GM21576 (cell line): Measurements from ENCODE around the gene NHSL1.
A peak's percentile ranks its signal among the peaks of the same experiment; 100 is the strongest.

Experiments
- ATAC-seq: cut with Tn5 transposase; IDR thresholded peaks from one replicate; pipeline ENCODE4 v1.9.1; 2021; ENCODE audit warnings: mild to moderate bottlenecking, moderate library complexity; ENCODE audit not compliant: unreplicated experiment

NHSL1 gene

DNA sequence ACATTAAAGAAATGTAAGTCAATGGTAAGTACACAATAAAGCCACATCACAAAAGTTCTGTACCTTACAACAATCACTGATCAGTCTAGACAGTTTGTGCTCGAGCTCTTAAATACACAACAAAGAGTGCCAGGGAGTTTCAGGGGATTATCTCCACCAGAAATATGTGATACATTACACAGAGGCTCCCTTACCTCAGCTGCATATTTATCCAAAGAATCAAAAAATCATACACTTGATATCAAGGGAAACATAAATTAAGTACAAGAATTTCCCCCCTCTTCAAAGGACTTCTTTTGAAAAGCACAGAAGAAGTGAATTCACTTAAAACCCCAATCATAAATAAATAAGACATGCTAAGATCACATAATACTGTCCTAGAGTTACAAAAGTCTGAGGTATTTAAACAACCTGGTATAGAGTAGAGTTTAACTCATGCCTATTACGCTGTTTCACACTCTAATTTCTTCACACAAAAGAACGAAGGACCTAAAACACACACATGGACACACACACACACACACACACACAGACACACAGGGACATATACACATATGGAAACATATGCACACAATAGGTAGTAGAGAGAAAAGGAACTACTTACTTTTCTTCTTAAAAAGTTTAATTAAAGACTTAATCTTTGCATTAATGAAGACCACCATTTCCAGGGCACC lies 528 bp downstream of the NHSL1 start:
- peak; percentile 12 for ATAC-seq

DNA sequence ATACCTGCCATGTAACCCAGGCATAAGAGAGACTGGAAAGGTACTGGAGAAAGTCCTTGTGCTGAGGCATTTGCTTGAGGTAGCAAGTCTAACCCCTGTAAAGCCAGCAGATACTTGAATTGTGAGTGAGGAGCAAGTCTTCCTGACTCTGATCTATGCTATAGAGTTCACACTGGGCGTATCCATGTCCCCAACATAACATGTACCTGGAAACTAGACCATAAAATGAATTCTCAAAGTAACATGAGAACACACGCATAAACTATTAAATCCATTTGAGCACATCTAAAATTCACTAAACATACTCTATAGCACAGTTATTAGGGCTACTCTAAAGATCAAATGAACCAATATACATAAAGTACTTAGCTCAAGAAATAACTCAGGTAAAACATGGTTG lies 2.0 kb downstream of the NHSL1 start:
- ATAC-seq, result no peak

DNA sequence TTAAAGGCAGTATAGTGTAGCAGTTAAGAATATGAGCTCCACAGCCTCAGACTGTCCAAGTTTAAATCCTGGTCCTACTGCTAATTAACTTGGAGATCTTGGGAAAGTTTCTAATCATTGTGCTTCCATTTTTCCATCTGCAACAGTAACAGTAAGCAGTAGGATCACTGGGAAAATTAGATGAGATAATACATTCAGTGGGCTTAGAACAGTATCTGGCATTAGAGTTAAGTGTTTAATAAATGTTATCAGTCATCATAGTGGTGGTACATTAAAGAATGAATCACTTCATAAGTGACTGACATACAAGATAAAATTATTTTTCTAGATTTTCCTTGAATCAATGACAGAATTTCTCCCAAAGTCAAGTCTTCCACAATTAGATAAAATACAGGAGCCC lies 5.0 kb downstream of the NHSL1 start:
- no peak for ATAC-seq

DNA sequence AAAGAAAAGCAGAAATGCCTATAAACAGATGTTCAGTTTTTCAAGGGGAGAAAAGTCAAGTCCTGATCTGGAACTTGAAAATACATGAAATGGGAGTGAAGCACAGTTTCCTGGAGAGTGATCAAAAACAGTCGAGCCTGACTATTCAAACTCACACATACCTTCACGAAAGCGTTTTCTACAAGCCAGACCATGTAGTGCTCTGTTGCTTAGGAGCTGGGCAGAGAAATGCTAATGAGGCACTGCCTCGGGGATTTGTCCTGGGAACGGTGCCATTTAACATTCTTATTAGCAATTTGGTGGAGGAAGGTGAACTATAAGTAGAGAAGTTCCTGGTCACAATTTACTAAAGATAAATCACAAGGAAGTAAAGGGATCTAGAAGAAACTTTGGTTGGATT lies 5.9 kb downstream of the NHSL1 start:
- ATAC-seq, result no peak

DNA sequence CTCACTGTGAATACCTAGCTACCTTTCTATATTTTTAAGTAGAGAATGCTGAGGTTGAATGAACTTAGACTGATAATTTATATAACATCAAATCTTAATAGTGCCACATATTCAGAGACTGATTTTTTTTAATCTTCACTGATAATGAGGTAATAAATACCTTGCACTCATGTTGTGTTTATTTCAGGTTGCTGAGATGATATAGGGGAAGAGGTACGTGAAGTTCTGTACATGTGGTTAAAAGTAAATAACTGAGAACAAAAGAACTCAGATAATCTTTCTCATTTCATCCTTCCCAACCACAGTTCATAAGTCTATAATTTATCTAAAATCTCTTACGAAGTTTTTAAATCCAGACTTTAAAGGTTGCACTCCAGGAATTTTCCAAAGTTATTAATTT lies 6.4 kb downstream of the NHSL1 start:
- ATAC-seq, result no peak

DNA sequence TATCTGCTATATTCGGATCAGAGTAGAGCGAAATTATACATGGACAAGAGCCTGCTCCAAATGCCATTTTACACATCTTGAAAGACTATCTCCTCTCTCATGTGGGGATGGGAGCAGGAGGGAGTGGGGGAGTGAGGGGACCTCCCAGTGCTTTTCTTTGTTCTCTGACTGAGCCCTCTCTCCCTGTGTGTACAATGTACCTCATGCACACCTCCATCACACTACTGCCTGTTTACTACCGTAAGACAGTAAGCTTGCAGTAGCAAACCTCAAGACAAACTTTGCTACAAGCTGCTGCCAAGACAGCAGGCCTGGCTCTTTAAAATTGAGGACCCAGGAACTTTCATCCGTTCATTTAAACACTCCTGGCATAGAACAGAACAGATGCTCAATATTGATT lies 7.2 kb downstream of the NHSL1 start:
- no peak for ATAC-seq

DNA sequence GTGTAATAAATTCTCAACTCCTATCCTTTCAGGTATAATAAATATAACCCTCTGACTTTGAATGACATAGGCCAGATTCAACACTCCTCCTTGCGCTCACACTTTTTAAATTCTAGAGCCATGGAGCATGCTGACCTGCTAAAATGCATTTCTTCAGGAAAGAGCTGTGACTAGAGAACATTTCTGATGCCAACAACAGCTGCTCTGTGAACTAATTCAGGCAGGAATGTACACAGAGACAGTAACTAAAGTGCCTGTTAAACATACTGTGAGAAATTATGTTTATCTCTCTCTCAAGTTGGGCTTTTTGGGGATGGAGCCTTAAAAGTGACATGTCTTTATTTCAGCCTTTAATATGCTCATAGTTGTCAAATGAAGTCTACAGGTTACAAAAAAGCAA lies 8.3 kb downstream of the NHSL1 start:
- ATAC-seq, result no peak

DNA sequence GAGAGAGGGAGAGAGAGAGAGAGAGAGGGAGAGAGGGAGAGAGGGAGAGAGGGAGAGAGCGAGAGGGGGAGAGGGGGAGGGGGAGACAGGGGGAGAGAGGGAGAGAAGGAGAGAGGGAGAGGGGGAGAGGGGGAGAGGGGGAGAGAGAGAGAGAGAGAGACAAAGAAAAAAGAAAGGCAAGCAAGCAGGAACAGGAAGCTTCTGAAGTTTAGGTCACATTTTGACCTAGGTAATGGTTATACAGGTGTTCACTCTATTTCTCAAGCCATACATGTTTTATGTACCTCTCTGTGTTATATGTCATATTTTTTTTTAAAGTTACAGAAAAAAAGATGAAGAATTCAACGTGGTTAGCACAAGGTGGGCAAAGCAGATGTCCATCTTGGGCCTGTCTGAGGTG lies 9.4 kb downstream of the NHSL1 start:
- ATAC-seq, result no peak

DNA sequence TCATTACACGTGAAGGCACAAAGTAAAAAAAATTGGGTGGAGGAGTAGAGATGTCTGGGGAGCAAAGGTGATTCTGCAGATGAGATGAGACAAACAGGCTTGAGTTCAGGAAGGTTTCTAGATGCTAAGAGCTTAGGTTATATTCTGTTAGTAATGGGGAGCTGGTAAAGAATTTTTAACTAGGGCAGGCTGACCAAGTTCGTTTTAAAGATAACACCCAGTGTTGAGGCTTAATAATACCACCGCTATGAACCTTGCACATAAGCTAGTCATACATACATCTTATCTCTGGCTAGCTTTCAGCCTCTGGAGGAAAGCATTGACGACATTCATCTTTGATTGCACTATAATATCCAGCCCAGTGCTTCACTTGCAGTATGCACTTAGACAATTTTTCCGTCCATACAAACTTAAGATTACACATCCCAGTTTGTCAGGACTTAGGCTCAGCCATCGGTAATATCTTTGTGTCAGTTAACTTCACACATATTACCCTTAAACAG lies 12.1 kb downstream of the NHSL1 start:
- ATAC-seq, result no peak

DNA sequence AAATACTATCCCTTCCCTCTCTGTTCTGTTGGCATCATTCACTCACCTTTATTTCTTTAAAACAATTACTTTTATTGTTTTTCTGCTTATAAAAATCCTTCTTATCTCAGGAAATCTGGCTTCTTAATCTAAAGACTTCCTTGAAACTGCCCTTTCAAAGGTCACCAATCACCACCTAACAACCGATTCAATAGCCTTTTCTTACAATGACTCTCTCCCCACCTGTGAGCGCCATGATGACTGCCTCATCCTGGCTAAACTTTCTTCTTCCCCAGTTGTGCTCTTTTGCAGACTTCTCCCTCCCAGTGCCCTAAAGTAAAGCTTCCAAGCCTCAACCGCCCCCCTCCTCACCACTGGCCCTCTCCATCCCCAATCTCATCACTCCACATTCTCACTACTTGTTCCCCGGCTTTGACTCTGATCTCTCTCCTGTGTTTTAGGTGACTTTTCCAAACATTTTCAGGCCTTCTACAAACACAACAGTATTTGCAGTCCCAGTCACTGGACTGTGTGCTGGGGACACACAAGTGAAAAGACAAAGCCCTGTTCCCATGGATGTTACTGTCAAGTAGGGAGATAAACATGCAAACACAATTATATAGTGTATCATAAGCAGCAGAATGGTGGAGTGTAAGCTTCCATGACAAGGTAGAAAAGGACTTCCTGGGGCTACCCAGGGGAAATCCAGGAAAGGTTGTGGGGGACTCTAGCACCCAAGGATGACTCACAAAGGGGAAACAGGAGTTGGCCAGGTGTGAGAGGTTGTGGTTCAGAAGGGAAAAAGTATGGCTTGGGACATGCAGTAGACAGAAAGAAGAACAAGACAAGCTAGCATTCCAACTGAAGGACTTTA lies 12.8 kb downstream of the NHSL1 start:
- ATAC-seq, result no peak

DNA sequence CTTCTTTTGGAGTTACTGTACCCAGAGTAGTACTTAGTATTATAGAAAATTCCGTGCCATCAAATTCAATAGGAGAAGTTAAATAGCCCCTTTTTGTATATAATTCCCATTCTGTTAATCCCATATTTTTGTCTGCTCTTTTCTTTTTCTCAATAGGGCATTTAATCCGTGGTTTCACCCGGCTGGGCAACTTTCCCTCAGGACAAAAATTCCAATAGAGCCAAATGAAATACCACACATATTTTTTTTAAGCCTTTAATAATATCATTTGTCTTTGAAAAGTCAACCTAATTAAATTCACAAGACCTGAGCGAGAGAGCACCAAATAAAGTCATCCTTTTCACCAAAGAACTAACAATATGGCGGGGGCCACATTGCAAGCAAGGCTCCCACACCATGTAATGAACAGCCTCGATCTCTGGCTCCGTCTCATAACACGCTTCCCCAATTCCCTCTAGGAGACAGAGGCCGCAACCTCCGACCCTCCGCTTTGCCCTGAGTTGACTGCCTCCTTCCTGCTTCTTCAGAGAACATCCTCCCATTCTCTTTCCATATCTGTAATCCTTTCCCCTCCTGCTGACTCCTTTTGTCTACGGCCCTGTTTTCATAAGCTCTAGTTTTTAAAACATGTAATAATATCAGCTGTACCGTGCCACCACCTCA lies 13.6 kb downstream of the NHSL1 start:
- no peak for ATAC-seq

DNA sequence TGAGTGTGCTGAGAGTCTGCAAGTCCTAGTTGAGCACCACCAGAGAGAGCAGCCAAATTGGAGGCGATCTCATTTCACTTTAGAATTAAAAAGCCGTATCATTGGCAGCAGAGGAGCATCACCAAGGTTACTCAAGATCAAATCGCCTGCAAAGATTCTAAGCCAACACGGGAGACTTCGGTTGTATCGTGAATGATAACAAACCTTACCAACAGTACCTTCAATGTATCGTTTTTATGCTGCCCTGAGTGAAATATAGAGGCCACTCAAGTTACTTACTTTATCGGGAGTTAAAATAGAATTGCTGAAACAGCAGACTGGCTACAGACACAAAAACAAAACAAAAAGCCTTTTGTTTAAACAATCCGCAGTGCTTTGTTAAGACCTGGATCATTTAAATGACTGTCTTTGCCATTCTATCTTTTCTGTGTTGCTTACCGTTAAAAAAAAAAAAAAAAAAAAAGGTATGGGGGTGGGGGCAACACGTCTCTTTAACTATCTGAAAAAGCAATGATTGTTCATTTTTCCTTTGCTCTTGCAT lies 14.2 kb downstream of the NHSL1 start:
- ATAC-seq, result no peak

DNA sequence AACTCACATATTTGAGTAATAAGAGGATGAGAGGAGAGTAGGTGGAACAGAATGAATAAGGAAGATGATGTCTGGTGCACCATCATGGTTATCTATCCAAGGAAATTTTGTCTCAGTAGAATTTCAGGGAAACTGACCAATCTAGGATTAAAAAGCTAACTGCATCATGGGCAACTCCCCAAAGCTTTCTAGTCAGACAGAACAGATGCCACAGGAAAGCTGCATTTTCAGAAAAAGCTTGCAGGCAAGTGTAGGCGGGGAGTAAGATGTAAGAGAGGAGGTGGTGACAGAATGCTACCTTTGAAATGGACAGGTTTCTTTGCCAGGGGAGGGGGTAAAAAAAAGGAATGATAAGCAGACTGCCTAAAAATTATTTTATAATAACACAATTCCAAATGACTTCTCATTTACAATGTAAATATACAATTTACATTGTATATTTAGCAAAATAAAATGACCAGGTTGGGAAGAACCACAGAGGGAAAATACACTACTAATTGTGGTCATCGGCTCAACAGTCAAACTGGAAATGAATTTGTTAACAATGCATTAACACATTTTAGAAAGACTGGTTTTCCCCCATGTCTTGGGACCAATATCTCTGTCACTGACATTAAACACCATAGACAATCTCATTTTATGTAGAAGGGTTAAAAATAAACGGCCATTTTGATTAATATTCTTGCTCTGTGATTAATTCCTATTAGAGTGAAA lies 15.1 kb downstream of the NHSL1 start:
- no peak for ATAC-seq

DNA sequence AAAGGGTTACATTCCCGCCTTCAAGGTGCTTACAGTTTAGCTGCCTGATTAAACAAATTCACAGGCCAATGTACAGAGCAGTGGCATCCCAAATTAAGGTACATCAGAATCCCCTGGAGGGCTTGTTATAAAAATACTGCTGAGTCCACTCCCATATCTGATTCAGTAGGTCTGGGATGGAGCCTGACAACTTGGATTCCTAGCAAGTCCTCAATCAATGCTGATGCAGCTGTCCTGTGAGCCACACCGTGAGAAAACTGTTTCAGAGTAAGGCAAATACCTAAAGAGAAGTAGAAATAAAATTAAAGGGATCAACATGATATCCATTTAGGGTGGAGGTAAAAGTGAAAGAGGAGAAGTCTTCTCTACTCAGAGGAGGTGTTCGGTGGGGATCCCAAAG lies 16.5 kb downstream of the NHSL1 start:
- no peak for ATAC-seq

DNA sequence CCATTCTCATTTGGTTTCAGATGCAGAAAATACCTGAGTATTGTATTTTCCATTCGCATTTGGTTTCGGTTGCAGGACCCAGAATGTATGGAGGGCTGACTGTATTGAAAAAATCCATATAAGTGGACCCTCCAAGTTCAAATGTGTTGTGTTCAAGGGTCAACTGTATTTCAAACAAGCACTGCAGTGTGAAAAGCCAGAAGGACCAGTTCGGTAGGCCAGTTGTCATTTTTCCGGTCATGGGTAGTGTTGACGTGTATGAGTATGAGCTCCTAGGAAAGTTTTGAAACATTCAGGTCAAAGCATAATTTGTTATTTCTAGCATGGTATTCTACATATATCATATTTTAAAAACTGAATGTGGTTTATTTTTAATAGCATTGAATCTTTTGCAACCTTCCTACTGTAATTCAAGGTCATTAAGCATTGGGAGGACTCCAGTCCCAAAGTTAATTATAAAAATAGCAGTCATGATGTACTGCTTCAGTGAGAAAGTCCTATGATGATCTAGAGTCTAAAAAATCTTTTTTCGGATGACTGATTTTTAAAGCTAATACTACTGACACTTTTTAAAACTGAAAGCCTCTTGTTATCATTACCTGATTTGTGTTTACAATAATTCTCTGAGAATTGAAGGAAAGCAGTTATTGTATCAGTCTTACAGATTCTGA lies 18.9 kb downstream of the NHSL1 start:
- no peak for ATAC-seq

DNA sequence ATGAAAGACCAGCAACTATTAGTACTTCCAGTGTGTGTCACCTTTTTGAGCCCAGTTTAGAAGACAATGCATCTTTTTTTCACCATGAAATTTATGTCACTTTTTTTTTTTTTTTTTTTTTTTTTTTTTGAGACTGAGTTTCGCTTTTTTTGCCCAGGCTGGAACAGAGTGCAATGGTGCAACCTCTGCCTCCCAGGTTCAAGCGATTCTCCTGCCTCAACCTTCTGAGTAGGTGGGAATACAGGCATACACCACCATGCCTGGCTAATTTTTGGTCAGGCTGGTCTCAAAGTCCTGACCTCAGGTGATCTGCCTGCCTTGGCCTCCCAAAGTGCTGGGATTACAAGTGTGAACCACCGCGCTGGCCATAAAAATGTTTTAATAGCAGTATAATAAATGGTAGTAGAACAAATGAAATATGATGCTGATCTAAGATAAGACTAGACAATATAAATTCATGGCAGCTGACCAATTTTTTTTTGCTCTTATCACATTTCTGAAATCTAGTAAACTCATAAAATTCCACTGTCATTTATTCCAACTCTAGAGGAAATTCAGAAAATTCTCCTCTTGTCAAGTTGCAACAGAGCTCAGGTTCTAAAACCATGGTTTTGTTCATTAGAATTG lies 21.3 kb downstream of the NHSL1 start:
- ATAC-seq, result no peak

DNA sequence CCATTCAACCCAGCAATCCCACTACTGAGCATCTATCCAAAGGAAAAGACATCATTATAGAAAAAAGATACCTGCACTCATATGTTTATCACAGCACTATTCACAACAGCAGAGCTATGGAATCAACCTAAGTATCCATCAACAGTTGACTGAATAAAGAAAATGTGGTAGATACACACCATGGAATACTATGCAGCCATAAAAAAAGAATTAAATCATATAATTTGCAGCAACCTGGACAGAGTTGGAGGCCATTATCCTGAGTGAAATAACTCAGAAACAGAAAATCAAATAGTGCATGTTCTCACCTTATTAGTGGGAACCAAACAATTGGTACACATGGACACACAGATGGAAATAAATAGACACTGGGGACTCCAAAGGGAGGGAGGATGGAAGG lies 23.2 kb downstream of the NHSL1 start:
- no peak for ATAC-seq

DNA sequence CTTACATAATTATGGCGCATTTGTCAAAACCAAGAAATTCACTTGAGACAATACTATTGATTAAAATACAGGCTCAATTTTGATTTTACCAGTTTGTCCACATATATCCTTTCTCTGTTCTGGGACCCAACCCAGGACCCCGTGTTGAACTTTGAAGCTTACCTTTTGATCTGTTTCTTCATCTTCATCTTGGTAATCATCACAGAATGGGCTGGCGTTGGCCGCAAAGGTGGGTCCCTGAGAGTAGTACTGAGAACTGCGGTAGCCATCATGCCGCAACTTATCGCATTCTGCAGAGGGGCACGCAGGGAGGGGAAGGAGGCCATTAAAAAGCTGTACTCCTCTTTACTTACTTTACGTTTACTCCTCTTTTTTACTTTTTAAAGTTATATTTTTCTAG lies 26.1 kb downstream of the NHSL1 start:
- no peak for ATAC-seq

DNA sequence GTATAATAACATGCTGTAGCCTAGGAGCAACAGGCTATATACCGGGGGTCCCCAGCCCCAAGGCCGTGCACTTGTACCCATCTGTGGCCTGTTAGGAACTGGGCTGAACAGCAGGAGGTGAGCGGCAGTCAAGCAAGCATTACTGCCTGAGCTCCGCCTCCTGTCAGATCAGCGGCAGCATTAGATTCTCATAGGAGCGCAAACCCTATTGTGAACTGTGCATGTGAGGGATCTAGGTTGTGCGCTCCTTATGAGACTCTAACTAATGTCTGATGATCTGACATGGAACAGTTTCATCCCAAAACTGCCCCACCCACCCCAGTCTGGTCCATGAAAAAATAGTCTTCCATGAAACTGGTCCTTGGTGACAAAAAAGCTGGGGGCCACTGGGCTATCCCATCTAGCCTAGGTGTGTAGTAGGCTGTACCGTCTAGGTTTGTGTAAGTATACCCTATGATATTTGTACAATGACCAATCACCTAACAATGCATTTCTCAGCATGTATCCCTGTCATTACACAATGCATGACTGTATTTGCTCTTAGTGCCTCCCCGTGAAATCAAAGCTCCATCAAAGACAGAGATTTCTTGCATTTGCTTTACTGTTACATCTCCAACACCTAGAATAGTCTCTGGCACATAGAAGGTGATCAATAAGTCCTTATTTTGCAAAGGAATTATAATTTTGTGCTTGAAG lies 30.8 kb downstream of the NHSL1 start:
- no peak for ATAC-seq
